Kidney (tissue), 14 donors: ENCODE data around the gene TMEM108. TPM values are rescaled to one million over a fixed set of nuclear protein-coding genes. Genes with fewer than 3 reads are reported as not detected.

Source experiments
- DNase-seq, 5 donors: peaks; one replicate each; pipeline ENCODE4 v3.0.0-alpha.2; 2013 to 2020
- FAIRE-seq: peaks from 2 replicates; lab custom pipeline; 2012; peaks lifted over from hg19 to GRCh38; lab: Jason Lieb, UNC
- H3K27ac ChIP-seq, 2 donors: one replicate each; pipeline ENCODE4 v1.7.0; 2013; ENCODE audit warnings: low read depth in 2 of 2, low read length in 2 of 2, inconsistent platforms in 1 of 2
- H3K27me3 ChIP-seq: one replicate; pipeline ENCODE4 v1.7.1; 2013; ENCODE audit warnings: low read length, inconsistent platforms; ENCODE audit not compliant: control insufficient read depth, insufficient read depth
- H3K36me3 ChIP-seq, 3 donors: one replicate each; pipeline versions ENCODE4 v1.7.0 to v1.7.1; 2013; ENCODE audit warnings: low read length in 3 of 3, control low read depth in 1 of 3, inconsistent platforms in 1 of 3; ENCODE audit not compliant: insufficient read depth in 3 of 3, control insufficient read depth in 2 of 3
- H3K4me1 ChIP-seq, 3 donors: one replicate each; pipeline versions ENCODE4 v1.7.0 to v1.7.1; 2013; ENCODE audit warnings: low read length in 3 of 3, inconsistent platforms in 1 of 3, low read depth in 1 of 3; ENCODE audit not compliant: control insufficient read depth in 2 of 3, insufficient read depth in 2 of 3
- H3K4me3 ChIP-seq, 3 donors: one replicate each; pipeline versions ENCODE4 v1.7.0 to v1.8.1; 2013; ENCODE audit warnings: low read length in 3 of 3, control low read depth in 1 of 3, inconsistent platforms in 1 of 3
- H3K9ac ChIP-seq, 3 donors: one replicate each; pipeline versions ENCODE4 v1.7.0 to v1.7.1; 2013; ENCODE audit warnings: low read length in 3 of 3, control low read depth in 1 of 3, inconsistent platforms in 1 of 3
- H3K9me3 ChIP-seq, 3 donors: one replicate each; pipeline versions ENCODE4 v1.7.0 to v1.7.1; 2013; ENCODE audit warnings: low read length in 3 of 3, control low read depth in 1 of 3, inconsistent platforms in 1 of 3; ENCODE audit not compliant: control insufficient read depth in 2 of 3, insufficient read depth in 1 of 3
- intact Hi-C: fragments of 100-400 bp; cut with DNase I; formaldehyde crosslinking; loops from one replicate; pipeline ENCODE4 v1.11.1; 2022
- polyA plus RNA-seq: library from polyadenylated mRNA; stranded (reverse); fragments of 350-450 nt; fragmentation: Illumina TruSeq; extraction: RNeasy Lipid Tissue Mini Kit (QIAGEN cat#74804); gene quantifications from one replicate; pipeline ENCODE4 v1.2.3, GENCODE V29; 2014; ENCODE audit warnings: low read depth, low replicate concordance; ENCODE audit not compliant: insufficient read depth
- total RNA-seq: library from RNA; stranded (reverse); fragmentation: NEBNext Ultra II Directional; extraction: Animal tissue kit (Norgen Biotek cat#: 25700); gene quantifications from one replicate; pipeline ENCODE4 v1.2.1, GENCODE V29; 2021
- TF ChIP-seq, protein P1 (sequence below): IDR thresholded peaks from 3 replicates; pipeline ENCODE4 v1.5.1; 2012; ENCODE audit warnings: mild to moderate bottlenecking, moderate library complexity, borderline replicate concordance; ENCODE audit not compliant: insufficient read depth; ENCODE audit errors: extremely low read depth
- donor health status: control.
- donor health status: control.
- donor health status: control.
- donor health status: control.
- donor health status: control.
- donor health status: DM: yes; HTN: yes; CAD: no.
- donor health status: Normal renal cell carcinoma (clear cell type).

The TMEM108 gene
- total and polyA plus RNA-seq, 2 donors from 2014 or later: 0.91 to 1.5 TPM

DNA sequence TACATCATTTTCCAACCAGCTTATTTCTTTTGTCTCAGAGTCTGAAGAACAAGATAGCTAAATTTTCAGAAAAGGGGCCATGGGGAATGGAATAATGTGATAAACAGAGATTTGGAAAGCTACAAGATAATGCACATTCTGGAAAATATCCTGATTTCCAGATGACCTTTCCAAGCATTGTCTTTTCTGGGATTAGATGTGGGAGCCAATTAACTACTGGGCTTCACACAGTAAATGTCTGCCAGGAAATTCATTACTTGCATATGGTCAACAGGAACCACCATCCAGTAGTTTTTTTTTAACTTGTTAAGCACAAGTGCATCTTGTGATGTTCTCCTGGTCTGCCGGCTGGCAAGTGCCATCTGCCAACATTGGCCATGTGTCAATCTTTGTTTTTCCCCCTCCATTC is 230.5 kb downstream of the TMEM108 start:
- DNase-seq (no peak), FAIRE-seq (no peak)
- no peak overlapping the region for H3K4me3 ChIP-seq
- H3K27ac ChIP-seq: no peak overlapping the region
- intact Hi-C loops: no loop called here
- no peak overlapping the region for H3K9ac ChIP-seq
- no peaks in the 10 kb centered on the region for H3K27me3 ChIP-seq
- no peaks in the 10 kb centered on the region for H3K4me1 ChIP-seq
- no peaks in the 10 kb centered on the region for H3K36me3 ChIP-seq
- TF ChIP-seq, protein P1, sequence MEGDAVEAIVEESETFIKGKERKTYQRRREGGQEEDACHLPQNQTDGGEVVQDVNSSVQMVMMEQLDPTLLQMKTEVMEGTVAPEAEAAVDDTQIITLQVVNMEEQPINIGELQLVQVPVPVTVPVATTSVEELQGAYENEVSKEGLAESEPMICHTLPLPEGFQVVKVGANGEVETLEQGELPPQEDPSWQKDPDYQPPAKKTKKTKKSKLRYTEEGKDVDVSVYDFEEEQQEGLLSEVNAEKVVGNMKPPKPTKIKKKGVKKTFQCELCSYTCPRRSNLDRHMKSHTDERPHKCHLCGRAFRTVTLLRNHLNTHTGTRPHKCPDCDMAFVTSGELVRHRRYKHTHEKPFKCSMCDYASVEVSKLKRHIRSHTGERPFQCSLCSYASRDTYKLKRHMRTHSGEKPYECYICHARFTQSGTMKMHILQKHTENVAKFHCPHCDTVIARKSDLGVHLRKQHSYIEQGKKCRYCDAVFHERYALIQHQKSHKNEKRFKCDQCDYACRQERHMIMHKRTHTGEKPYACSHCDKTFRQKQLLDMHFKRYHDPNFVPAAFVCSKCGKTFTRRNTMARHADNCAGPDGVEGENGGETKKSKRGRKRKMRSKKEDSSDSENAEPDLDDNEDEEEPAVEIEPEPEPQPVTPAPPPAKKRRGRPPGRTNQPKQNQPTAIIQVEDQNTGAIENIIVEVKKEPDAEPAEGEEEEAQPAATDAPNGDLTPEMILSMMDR: no peak
- H3K9me3 ChIP-seq: no peaks in the 10 kb centered on the region

DNA sequence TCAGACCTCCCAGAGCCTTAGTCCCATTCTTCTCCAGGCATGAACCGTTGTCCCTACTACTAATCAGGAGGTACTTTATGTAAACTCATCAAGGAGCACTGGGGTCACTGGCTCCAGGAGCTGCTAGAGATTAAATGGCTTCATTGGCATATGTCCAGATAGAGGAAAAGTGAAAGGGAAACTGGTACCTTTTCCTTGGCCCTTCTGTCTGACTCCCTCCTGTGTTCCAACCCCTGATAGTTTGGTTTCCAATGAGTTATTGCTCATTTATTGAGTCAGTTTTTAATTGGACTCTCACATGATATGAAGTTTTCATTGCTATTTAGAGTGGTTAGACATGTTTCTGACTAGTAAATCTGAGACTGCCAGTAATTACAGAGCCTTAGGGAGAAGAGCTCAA is 231.2 kb downstream of the TMEM108 start:
- no peak overlapping the region for H3K27ac ChIP-seq
- no peaks in the 10 kb centered on the region for H3K9me3 ChIP-seq
- intact Hi-C loops: no loop called here
- FAIRE-seq (no peak), DNase-seq (no peak)
- no peaks in the 10 kb centered on the region for H3K36me3 ChIP-seq
- no peaks in the 10 kb centered on the region for H3K4me1 ChIP-seq
- H3K4me3 ChIP-seq: no peak overlapping the region
- H3K9ac ChIP-seq: no peak overlapping the region
- H3K27me3 ChIP-seq: no peaks in the 10 kb centered on the region
- TF ChIP-seq, protein P1: no peak

DNA sequence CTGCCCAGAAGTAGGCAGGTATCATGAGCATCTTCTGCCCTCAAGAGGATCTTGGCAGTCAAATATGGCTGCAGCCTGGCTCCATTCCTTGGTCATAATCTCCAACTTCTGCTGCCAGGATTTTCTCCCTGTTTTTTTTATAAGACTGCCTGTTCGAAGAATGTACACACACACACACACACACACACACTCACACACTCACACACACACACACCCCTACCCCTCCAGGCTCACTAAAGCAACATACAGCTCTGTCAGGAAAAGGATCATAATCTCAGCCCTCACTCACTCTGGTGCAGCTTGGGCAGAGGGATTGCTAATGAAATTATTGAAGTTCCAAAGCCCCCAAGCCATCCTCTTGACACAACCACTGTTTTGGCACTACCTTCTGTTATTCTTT is 232.4 kb downstream of the TMEM108 start:
- Histone ChIP-seq H3K27me3 (no peaks in the 10 kb centered on the region), H3K9me3 (no peaks in the 10 kb centered on the region), H3K4me1 (no peaks in the 10 kb centered on the region), H3K4me3 (no peak overlapping the region), H3K27ac (no peak overlapping the region), H3K36me3 (no peaks in the 10 kb centered on the region), H3K9ac (no peak overlapping the region)
- TF ChIP-seq, protein P1: no peak
- no peak for FAIRE-seq
- intact Hi-C loops: no loop called here
- no peak for DNase-seq

DNA sequence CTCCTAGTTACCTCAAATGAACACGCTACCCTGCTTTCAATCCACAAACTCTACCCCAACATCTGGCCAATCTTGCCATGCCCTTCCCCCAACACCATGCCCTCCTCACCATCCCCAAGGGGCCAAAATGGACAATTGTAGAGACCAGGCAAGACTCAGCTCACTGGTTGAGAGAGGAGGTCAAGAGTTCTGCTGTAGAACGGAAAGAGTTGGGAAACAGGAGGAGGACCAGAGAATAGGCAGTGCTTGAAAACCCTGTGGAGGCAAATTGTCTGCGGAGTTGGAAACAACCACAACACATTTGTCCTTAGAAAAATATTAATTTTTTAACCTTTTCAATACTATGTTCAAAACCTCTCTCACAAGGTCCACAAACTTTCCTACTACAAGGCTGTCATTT is 232.9 kb downstream of the TMEM108 start:
- Histone ChIP-seq H3K27me3 (no peaks in the 10 kb centered on the region), H3K27ac (no peak overlapping the region), H3K4me3 (no peak overlapping the region), H3K4me1 (no peaks in the 10 kb centered on the region), H3K9ac (no peak overlapping the region), H3K9me3 (no peaks in the 10 kb centered on the region), H3K36me3 (no peaks in the 10 kb centered on the region)
- TF ChIP-seq, protein P1: no peak
- FAIRE-seq: no peak
- no peak for DNase-seq
- intact Hi-C loops: no loop called here
